Measurements from ENCODE around the gene CPNE9. TPM values are rescaled to one million over a fixed set of nuclear protein-coding genes. Genes with fewer than 3 reads are reported as not detected.

Gene CPNE9
- polyA plus RNA-seq, 2 donors, result 0.05 TPM; not detected in 1

DNA sequence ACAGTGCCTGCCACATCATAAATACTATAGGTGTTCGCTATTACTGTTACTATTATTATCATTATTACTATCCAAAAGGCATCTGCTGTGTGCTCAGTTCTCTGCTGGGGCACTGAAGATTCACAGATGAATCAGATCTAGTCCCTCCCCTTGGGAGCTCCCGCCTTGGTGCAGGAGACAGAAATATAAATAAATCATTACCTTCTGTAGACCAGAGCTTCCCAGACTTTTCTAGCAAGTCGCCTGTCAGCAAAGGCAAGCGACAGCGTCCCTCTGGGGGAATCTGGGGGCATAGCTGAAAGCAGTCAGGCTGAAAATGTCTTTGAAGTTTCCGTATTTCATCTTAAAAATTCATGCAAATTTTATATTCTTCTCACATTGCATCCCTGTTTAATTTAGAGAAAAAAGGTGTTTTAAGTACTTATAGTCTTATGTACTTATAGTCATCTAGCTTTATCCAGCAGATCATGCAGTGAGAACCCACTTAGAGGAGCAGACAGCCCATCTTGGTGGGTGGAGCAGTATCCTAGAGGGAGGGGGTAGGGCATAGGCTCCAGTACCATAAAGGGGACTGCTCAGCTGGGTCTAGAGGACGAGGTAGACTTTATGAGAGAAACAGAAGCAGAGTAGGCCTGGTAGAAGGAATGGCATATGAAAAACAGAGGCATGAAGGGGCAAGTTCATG lies 17.5 kb downstream of the CPNE9 start:
- Histone ChIP-seq H3K9me3 (ENCODE audit: control insufficient read depth in 2 of 2, insufficient read depth in 1 of 2, low read depth in 1 of 2, low read length in 1 of 2) (no peaks in the 10 kb centered on the region), H3K27me3 (ENCODE audit: control insufficient read depth in 1 of 2, insufficient read depth in 2 of 2, low read length in 2 of 2) (no peaks in the 10 kb centered on the region), H3K36me3 (ENCODE audit: control insufficient read depth in 2 of 2, insufficient read depth in 2 of 2, low read length in 1 of 2) (no peaks in the 10 kb centered on the region), H3K4me3 (ENCODE audit: low read depth in 1 of 2, low read length in 2 of 2) (no peak overlapping the region), H3K4me1 (ENCODE audit: control insufficient read depth in 2 of 2, insufficient read depth in 2 of 2, low read length in 1 of 2) (no peaks in the 10 kb centered on the region), H3K27ac (ENCODE audit: low read depth in 2 of 2, low read length in 1 of 2) (no peak overlapping the region)
- WGBS, 2 donors, result 39 to 52% methylated on average over 7 of the region's 7 CpGs

DNA sequence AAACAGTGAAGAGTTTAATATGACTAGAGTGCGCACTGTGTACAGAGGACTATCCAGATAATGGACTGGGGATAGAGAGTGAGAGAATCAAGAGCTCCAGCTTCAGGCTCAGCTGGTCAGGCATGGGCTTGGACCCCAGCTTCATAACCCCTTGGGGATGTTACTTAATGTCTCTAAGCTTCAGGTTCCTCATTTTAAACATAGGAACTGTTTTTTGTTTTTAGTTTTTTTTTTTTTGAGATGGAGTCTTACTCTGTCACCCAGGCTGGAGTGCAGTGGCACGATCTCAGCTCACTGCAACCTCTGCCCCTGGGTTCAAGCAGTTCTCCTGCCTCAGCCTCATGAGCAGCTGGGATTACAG lies 18.0 kb downstream of the CPNE9 start:
- H3K27ac ChIP-seq (ENCODE audit: low read depth in 2 of 2, low read length in 1 of 2), result no peak overlapping the region
- H3K9me3 ChIP-seq (ENCODE audit: control insufficient read depth in 2 of 2, insufficient read depth in 1 of 2, low read depth in 1 of 2, low read length in 1 of 2), result no peaks in the 10 kb centered on the region
- H3K4me1 ChIP-seq (ENCODE audit: control insufficient read depth in 2 of 2, insufficient read depth in 2 of 2, low read length in 1 of 2), result no peaks in the 10 kb centered on the region
- H3K4me3 ChIP-seq (ENCODE audit: low read depth in 1 of 2, low read length in 2 of 2), result no peak overlapping the region
- no peaks in the 10 kb centered on the region for H3K36me3 ChIP-seq (ENCODE audit: control insufficient read depth in 2 of 2, insufficient read depth in 2 of 2, low read length in 1 of 2)
- WGBS, 2 donors, result 67 to 88% methylated on average over 2 of the region's 2 CpGs
- H3K27me3 ChIP-seq (ENCODE audit: control insufficient read depth in 1 of 2, insufficient read depth in 2 of 2, low read length in 2 of 2), result no peaks in the 10 kb centered on the region

DNA sequence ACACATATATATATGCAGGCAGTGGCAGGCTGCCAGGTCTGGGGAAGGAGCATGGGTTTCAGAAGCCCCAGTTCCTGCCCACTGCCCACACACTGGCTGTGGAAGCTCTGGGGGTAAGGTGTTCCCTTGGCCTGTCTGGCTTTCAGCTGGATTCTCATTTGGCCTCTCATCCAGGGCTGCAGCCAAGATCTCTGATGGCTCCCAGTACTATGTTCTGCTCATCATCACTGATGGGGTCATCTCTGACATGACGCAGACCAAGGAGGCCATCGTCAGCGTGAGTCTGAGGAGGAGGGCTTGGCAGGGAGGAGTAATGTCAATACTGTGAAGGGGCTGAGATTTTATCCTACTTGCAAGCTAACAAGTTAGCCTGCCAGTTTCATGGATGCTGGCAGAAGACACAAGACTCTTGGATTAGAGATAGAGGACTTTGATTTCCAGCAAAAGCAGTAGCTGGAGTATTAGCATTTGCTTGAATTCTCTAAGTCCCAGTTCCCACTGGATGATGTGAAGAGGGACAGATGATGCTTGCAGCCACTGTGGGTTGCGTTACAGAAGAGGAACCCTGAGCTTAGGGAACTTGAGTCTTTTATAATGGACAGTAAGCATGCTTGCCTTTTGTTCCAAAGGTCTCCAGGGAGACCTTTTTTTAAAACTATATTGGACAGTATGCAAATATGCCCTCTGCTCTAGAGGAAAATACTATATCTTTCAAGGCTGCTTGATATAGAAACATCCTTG lies 22.3 kb downstream of the CPNE9 start:
- Histone ChIP-seq H3K27ac (ENCODE audit: low read depth in 2 of 2, low read length in 1 of 2) (no peak overlapping the region), H3K4me1 (ENCODE audit: control insufficient read depth in 2 of 2, insufficient read depth in 2 of 2, low read length in 1 of 2) (no peaks in the 10 kb centered on the region), H3K27me3 (ENCODE audit: control insufficient read depth in 1 of 2, insufficient read depth in 2 of 2, low read length in 2 of 2) (no peaks in the 10 kb centered on the region), H3K9me3 (ENCODE audit: control insufficient read depth in 2 of 2, insufficient read depth in 1 of 2, low read depth in 1 of 2, low read length in 1 of 2) (no peaks in the 10 kb centered on the region), H3K4me3 (ENCODE audit: low read depth in 1 of 2, low read length in 2 of 2) (no peak overlapping the region), H3K36me3 (ENCODE audit: control insufficient read depth in 2 of 2, insufficient read depth in 2 of 2, low read length in 1 of 2) (no peaks in the 10 kb centered on the region)
- WGBS, 2 donors, result 89% methylated on average over 4 of the region's 4 CpGs

DNA sequence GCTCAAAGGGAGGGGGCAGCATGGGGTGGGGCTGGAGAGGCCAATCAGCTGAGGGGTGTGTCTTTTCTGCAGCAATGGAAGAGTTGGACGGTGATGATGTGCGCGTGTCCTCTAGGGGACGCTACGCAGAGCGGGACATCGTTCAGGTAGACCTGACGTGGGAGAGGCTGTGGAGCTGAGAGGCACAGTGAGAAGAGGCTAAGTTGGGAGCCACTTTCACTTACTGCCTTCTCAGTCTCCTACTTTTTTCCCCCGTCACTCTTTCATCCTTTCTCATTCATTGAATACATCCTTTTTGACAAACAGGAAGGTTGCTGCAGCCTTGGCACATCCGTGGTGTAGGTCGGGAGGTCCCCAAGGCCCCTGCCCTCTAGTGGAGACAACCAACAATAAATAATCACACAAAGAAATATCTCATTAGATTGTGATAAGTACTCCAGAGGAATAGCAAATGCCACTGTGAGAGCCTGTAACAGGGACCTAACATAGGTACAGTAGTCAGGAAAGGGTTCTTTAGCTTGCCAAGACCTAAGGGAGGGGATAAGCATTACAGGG lies 23.5 kb downstream of the CPNE9 start:
- Histone ChIP-seq H3K36me3 (ENCODE audit: control insufficient read depth in 2 of 2, insufficient read depth in 2 of 2, low read length in 1 of 2) (no peaks in the 10 kb centered on the region), H3K4me3 (ENCODE audit: low read depth in 1 of 2, low read length in 2 of 2) (no peak overlapping the region), H3K4me1 (ENCODE audit: control insufficient read depth in 2 of 2, insufficient read depth in 2 of 2, low read length in 1 of 2) (no peaks in the 10 kb centered on the region), H3K9me3 (ENCODE audit: control insufficient read depth in 2 of 2, insufficient read depth in 1 of 2, low read depth in 1 of 2, low read length in 1 of 2) (no peaks in the 10 kb centered on the region), H3K27me3 (ENCODE audit: control insufficient read depth in 1 of 2, insufficient read depth in 2 of 2, low read length in 2 of 2) (no peaks in the 10 kb centered on the region), H3K27ac (ENCODE audit: low read depth in 2 of 2, low read length in 1 of 2) (no peak overlapping the region)
- WGBS, 2 donors, result 9 to 16% methylated on average over 11 of the region's 11 CpGs

DNA sequence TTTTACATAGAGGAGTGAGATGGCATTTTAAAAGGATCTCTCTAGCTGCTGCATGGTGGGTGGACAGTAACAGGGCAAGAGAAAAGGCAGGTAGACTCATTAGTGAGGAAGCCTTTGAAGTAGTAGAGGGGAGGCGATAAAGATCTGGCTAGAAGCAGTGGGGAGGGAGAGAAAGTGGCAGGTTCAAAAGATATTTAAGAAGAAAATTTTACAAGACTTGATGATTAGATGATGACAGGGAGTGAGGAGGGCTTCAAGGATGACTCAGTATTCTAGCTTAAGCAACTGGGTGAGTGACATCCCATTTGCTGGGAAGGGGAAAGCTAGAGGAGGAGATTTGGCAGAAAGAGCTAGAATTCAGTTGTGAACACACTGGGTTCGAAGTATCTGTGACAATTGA lies 24.1 kb downstream of the CPNE9 start:
- Histone ChIP-seq H3K36me3 (ENCODE audit: control insufficient read depth in 2 of 2, insufficient read depth in 2 of 2, low read length in 1 of 2) (no peaks in the 10 kb centered on the region), H3K9me3 (ENCODE audit: control insufficient read depth in 2 of 2, insufficient read depth in 1 of 2, low read depth in 1 of 2, low read length in 1 of 2) (no peaks in the 10 kb centered on the region), H3K4me3 (ENCODE audit: low read depth in 1 of 2, low read length in 2 of 2) (no peak overlapping the region), H3K4me1 (ENCODE audit: control insufficient read depth in 2 of 2, insufficient read depth in 2 of 2, low read length in 1 of 2) (peaks cover 0 to 4% of the 10 kb centered on the region in 2 donors), H3K27ac (ENCODE audit: low read depth in 2 of 2, low read length in 1 of 2) (no peak overlapping the region), H3K27me3 (ENCODE audit: control insufficient read depth in 1 of 2, insufficient read depth in 2 of 2, low read length in 2 of 2) (no peaks in the 10 kb centered on the region)
- WGBS, 2 donors, result 95% methylated on average over 2 of the region's 2 CpGs

DNA sequence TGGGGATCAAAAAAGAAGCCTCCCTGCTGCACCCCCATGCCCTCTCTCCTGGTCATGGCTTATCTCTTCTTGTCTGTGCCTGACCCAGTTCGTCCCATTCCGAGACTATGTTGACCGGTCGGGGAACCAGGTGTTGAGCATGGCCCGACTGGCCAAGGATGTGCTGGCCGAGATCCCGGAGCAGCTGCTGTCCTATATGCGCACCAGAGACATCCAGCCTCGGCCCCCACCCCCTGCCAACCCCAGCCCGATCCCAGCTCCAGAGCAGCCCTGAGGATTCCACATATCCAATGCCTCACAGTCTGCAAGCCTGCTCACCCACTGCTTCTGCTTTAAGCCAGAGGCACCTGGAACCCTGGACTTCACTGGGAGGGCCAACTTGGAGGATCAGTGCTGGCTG lies 25.8 kb downstream of the CPNE9 start:
- peaks cover 0 to 3% of the 10 kb centered on the region in 2 donors for H3K36me3 ChIP-seq (ENCODE audit: control insufficient read depth in 2 of 2, insufficient read depth in 2 of 2, low read length in 1 of 2)

DNA sequence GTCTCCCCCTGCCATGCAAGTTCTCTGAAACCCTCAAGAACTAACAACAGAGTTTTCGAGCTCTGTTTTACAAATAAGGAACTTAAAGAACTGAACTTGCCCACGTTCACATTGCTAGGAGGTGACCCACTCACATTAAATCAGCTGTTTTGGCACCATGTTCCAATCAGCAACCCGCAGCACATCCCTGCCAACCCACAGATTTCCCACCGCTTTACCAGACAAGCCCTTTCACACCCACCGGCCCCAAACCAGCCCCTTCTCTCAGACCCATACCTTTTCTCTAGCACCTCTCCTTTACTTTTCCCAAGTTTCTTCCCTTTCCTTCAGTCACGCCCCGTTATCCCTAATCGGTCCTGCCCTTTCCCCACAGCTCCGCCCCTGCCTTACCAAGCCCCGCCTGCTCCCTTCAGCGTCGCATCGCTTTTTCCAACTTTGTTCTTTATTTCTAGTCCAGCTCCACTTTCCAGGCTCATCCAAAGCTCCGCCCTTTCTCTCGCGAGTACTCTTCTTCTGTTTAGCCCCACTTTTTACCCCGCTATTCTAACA lies 27.1 kb downstream of the CPNE9 start:
- WGBS, 2 donors, result 1 to 2% methylated on average over 16 of the region's 17 CpGs

More for the DNA sequence above, 25.8 kb downstream of the CPNE9 start:
- WGBS, 2 donors, result 92 to 93% methylated on average over 9 to 10 of the region's 10 CpGs
- H3K27ac ChIP-seq (ENCODE audit: low read depth in 2 of 2, low read length in 1 of 2), result no peak overlapping the region
- no peak overlapping the region for H3K4me3 ChIP-seq (ENCODE audit: low read depth in 1 of 2, low read length in 2 of 2)
- peaks cover 0 to 10% of the 10 kb centered on the region in 2 donors for H3K4me1 ChIP-seq (ENCODE audit: control insufficient read depth in 2 of 2, insufficient read depth in 2 of 2, low read length in 1 of 2)
- no peaks in the 10 kb centered on the region for H3K27me3 ChIP-seq (ENCODE audit: control insufficient read depth in 1 of 2, insufficient read depth in 2 of 2, low read length in 2 of 2)
- H3K9me3 ChIP-seq (ENCODE audit: control insufficient read depth in 2 of 2, insufficient read depth in 1 of 2, low read depth in 1 of 2, low read length in 1 of 2), result no peaks in the 10 kb centered on the region

DNA sequence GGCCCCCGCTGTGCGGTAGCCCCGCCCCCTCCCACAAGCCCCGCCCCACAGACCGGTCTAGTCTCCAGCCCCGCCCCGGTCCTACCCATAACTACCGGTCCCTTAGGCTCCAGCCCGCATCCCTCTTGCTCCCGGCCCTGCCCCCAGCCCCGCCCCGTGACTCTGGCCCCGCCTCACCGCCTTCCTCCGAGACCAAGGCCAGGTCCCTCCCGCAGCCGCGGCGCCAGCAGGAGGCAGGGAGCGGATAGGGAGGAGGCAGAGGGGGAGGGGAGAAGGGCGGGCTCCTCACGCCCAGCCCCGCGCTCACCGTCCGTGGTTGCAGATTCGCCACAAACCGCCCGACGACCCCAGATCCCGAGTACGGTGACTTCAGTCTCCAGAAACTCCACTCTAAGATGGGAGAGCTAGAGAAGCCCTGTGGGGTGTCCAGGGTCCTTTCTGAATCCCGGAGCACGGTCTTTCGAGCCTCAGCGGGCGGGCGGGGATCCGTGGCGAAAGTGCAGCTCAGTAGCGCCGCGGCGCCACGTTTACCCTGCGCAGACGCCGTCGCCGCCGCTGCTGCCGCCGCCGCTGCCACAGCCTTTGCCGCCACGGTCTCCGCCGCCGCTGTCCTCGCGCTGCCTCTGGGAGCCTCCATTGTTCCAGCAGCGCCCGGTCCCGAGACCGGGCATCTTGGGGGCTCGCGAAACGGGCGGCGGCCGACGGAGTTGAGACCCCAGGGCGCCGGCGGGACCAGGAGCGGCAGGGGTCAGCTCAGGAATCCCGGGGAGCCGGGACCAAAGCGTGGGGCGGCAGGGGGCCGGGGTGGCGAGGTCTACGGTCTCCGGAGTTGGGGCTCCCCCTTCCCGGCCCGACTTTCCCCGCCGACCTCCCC lies 27.8 kb downstream of the CPNE9 start, which contains the start of gene BRPF1:
TSS of gene BRPF1 (plus strand) at position 530 of the 874 bp plus-strand sequence. CDS start 2,406 bp downstream, outside the sequence.
- Histone ChIP-seq H3K4me3 (ENCODE audit: low read depth in 1 of 2, low read length in 2 of 2) (peak within 1 kb of the TSS; percentile 93 to 96), H3K27ac (ENCODE audit: low read depth in 2 of 2, low read length in 1 of 2) (peak within 1 kb of the TSS; percentile 95 to 98)
- whole genome bisulfite sequencing, 2 donors, result 0 to 1% methylated on average over 83 to 88 of the region's 88 CpGs

More for the DNA sequence above, 27.1 kb downstream of the CPNE9 start:
- peak overlapping the region; percentile 48 to 56 for H3K4me3 ChIP-seq (ENCODE audit: low read depth in 1 of 2, low read length in 2 of 2)
- no peaks in the 10 kb centered on the region for H3K9me3 ChIP-seq (ENCODE audit: control insufficient read depth in 2 of 2, insufficient read depth in 1 of 2, low read depth in 1 of 2, low read length in 1 of 2)
- H3K27ac ChIP-seq (ENCODE audit: low read depth in 2 of 2, low read length in 1 of 2), result peak overlapping the region; percentile 75 to 87
- no peaks in the 10 kb centered on the region for H3K27me3 ChIP-seq (ENCODE audit: control insufficient read depth in 1 of 2, insufficient read depth in 2 of 2, low read length in 2 of 2)
- peaks cover 0 to 5% of the 10 kb centered on the region in 2 donors for H3K36me3 ChIP-seq (ENCODE audit: control insufficient read depth in 2 of 2, insufficient read depth in 2 of 2, low read length in 1 of 2)
- peaks cover 0 to 13% of the 10 kb centered on the region in 2 donors for H3K4me1 ChIP-seq (ENCODE audit: control insufficient read depth in 2 of 2, insufficient read depth in 2 of 2, low read length in 1 of 2)

More for the DNA sequence above, 27.8 kb downstream of the CPNE9 start, which contains the start of gene BRPF1:
- Histone ChIP-seq H3K27me3 (ENCODE audit: control insufficient read depth in 1 of 2, insufficient read depth in 2 of 2, low read length in 2 of 2) (no peaks in the 10 kb centered on the region), H3K4me1 (ENCODE audit: control insufficient read depth in 2 of 2, insufficient read depth in 2 of 2, low read length in 1 of 2) (peaks cover 0 to 13% of the 10 kb centered on the region in 2 donors), H3K36me3 (ENCODE audit: control insufficient read depth in 2 of 2, insufficient read depth in 2 of 2, low read length in 1 of 2) (peaks cover 4 to 5% of the 10 kb centered on the region in 2 donors), H3K9me3 (ENCODE audit: control insufficient read depth in 2 of 2, insufficient read depth in 1 of 2, low read depth in 1 of 2, low read length in 1 of 2) (no peaks in the 10 kb centered on the region)
